Naive thymus-derived CD4-positive, alpha-beta T cell (primary cell): ENCODE results near the gene TBC1D22B. TPM values are rescaled to one million over a fixed set of nuclear protein-coding genes. Genes with fewer than 3 reads are reported as not detected.

Experiments used
- ATAC-seq: fragments of 150-1000 bp; cut with Tn5 transposase; 2 replicates; pipeline ENCODE4 v1.10.0; 2021; ENCODE audit warnings: mild to moderate bottlenecking, moderate library complexity
- CTCF ChIA-PET: fragments of 350-600 bp; sonication (Branson Sonifier 250); formaldehyde crosslinking; loops from one replicate; lab custom pipeline; 2021; ENCODE audit warnings: antibody characterized with exemption; lab: Charles Lee
- POLR2A ChIA-PET: fragments of 350-600 bp; sonication (Branson Sonifier 250); formaldehyde crosslinking; loops from one replicate; lab custom pipeline; 2021; ENCODE audit warnings: antibody characterized with exemption, inconsistent platforms; lab: Charles Lee
- DNase-seq, 9 donors: peaks; one replicate each; pipeline versions ENCODE4 v3.0.0 to v3.0.0-alpha.2; 2020 to 2022; ENCODE audit warnings: mixed read lengths in 1 of 9
- H3K27ac ChIP-seq: one replicate; pipeline ENCODE4 v1.7.0; 2013; ENCODE audit warnings: mild to moderate bottlenecking, low read depth, low read length, moderate library complexity
- H3K27me3 ChIP-seq, 2 donors: one replicate each; pipeline ENCODE4 v1.7.0; 2013; ENCODE audit warnings: low read length in 2 of 2, mild to moderate bottlenecking in 2 of 2, moderate library complexity in 2 of 2; ENCODE audit not compliant: control insufficient read depth in 2 of 2, insufficient read depth in 2 of 2
- H3K36me3 ChIP-seq, 3 experiments: 1 replicate in 2 of 3; 2 replicates in 1 of 3; pipeline ENCODE4 v1.7.0; 2013; ENCODE audit warnings: low read length in 3 of 3, mild to moderate bottlenecking in 3 of 3, moderate library complexity in 1 of 3; ENCODE audit not compliant: insufficient read depth in 3 of 3, control insufficient read depth in 2 of 3
- H3K4me1 ChIP-seq, 2 donors: one replicate each; pipeline ENCODE4 v1.7.0; 2013; ENCODE audit warnings: low read length in 2 of 2, mild to moderate bottlenecking in 2 of 2, moderate library complexity in 1 of 2; ENCODE audit not compliant: control insufficient read depth in 2 of 2, insufficient read depth in 2 of 2
- H3K4me3 ChIP-seq: 2 replicates; pipeline ENCODE4 v1.7.0; 2013; ENCODE audit warnings: mild to moderate bottlenecking, low read length
- H3K9me3 ChIP-seq, 3 experiments: 1 replicate in 2 of 3; 2 replicates in 1 of 3; pipeline ENCODE4 v1.7.0; 2013; ENCODE audit warnings: low read length in 3 of 3; ENCODE audit not compliant: control insufficient read depth in 2 of 3
- H3K27ac Mint-ChIP-seq, 9 donors: one replicate each; pipeline ENCODE4 v1.8.0; 2020 to 2022; ENCODE audit warnings: mixed read lengths in 9 of 9, mild to moderate bottlenecking in 8 of 9, moderate library complexity in 5 of 9, inconsistent platforms in 2 of 9
- H3K27me3 Mint-ChIP-seq, 5 donors: one replicate each; pipeline ENCODE4 v1.8.0; 2021 to 2022; ENCODE audit warnings: mixed read lengths in 5 of 5, mild to moderate bottlenecking in 1 of 5
- H3K36me3 Mint-ChIP-seq, 5 donors: one replicate each; pipeline ENCODE4 v1.8.0; 2020 to 2022; ENCODE audit warnings: mixed read lengths in 5 of 5, mild to moderate bottlenecking in 3 of 5, inconsistent platforms in 1 of 5
- H3K4me1 Mint-ChIP-seq, 7 donors: one replicate each; pipeline ENCODE4 v1.8.0; 2020 to 2022; ENCODE audit warnings: mixed read lengths in 7 of 7, mild to moderate bottlenecking in 3 of 7, inconsistent platforms in 1 of 7
- H3K4me3 Mint-ChIP-seq, 10 donors: one replicate each; pipeline ENCODE4 v1.8.0; 2020 to 2022; ENCODE audit warnings: mild to moderate bottlenecking in 10 of 10, mixed read lengths in 10 of 10, moderate library complexity in 6 of 10, inconsistent platforms in 2 of 10
- H3K9me3 Mint-ChIP-seq, 11 donors: one replicate each; pipeline ENCODE4 v1.8.0; 2020 to 2022; ENCODE audit warnings: mixed read lengths in 11 of 11, mild to moderate bottlenecking in 4 of 11, inconsistent platforms in 1 of 11, moderate library complexity in 1 of 11
- intact Hi-C, 2 donors: fragments of 100-400 bp; cut with micrococcal nuclease; formaldehyde crosslinking; loops; one replicate each; pipeline ENCODE4 v1.15.1; 2023
- polyA plus RNA-seq, 2 donors: library from polyadenylated mRNA; unstranded; fragments of 300-500 nt; fragmentation: Illumina TruSeq; gene quantifications; one replicate each; pipeline ENCODE4 v1.2.3, GENCODE V29; 2021
- total RNA-seq, 6 experiments: library from RNA in 5 of 6; stranded (reverse) in 5 of 6; gene quantifications; 1 replicate in 5 of 6; 2 replicates in 1 of 6; pipeline ENCODE4 v1.2.3 and lab custom pipeline; 2021 to 2026

The TBC1D22B gene
- total and polyA plus RNA-seq, 7 experiments from 2014 or later, result 7.7 to 23.5 (median 9.5) TPM

GRCh38 chr6:37238381-37238780 is 19.2 kb upstream of the TBC1D22B start:
- Mint-ChIP-seq H3K27me3 (peaks cover 0 to 5% (median 0%) of the 10 kb centered on the region in 5 donors), H3K9me3 (no peaks in the 10 kb centered on the region), H3K36me3 (peaks cover 0 to 3% (median 0%) of the 10 kb centered on the region in 5 donors), H3K4me3 (no peak overlapping the region), H3K27ac (peak overlapping the region in 2 of 9 donors; percentile 9 to 23), H3K4me1 (peaks cover 8 to 35% (median 11%) of the 10 kb centered on the region in 7 donors)
- ATAC-seq (no peak), DNase-seq (no peak)
- Histone ChIP-seq H3K4me3 (no peak overlapping the region), H3K27ac (no peak overlapping the region), H3K27me3 (no peaks in the 10 kb centered on the region), H3K9me3 (no peaks in the 10 kb centered on the region), H3K4me1 (peaks cover 0 to 10% of the 10 kb centered on the region in 2 donors), H3K36me3 (no peaks in the 10 kb centered on the region)
- ChIA-PET POLR2A (interaction anchor here (1.0 to 2.1 kb wide), 2 partner anchors 10 to 19 kb away, joined by 3 to 6 read pairs; partner anchors contain the start of genes TBC1D22B and TMEM217), CTCF (interaction anchor here (0.6 kb wide), 1 partner anchor 454 kb away, joined by 3 read pairs; no protein-coding TSS in a partner anchor)
- intact Hi-C loops, result no loop called here

- peaks cover 0 to 2% (median 0%) of the 10 kb centered on the region in 5 donors for H3K36me3 Mint-ChIP-seq
- POLR2A ChIA-PET, result no interaction called here
- intact Hi-C loops, result no loop called here
- H3K27ac Mint-ChIP-seq, result peak overlapping the region in 6 of 9 donors; percentile 28 to 80 (median 47)
- H3K4me3 Mint-ChIP-seq, result no peak overlapping the region
- H3K36me3 ChIP-seq, result no peaks in the 10 kb centered on the region
- DNase-seq (no peak), ATAC-seq (no peak)
- no peaks in the 10 kb centered on the region for H3K27me3 ChIP-seq
- H3K4me1 Mint-ChIP-seq, result peaks cover 8 to 31% (median 11%) of the 10 kb centered on the region in 7 donors
- CTCF ChIA-PET, result interaction anchor here (0.9 kb wide), 1 partner anchor 67 kb away, joined by 4 read pairs; no protein-coding TSS in a partner anchor
- peaks cover 0 to 10% of the 10 kb centered on the region in 2 donors for H3K4me1 ChIP-seq
- peaks cover 0 to 1% (median 0%) of the 10 kb centered on the region in 5 donors for H3K27me3 Mint-ChIP-seq
- H3K9me3 ChIP-seq, result no peaks in the 10 kb centered on the region
- no peak overlapping the region for H3K27ac ChIP-seq
- no peak overlapping the region for H3K4me3 ChIP-seq
- H3K9me3 Mint-ChIP-seq, result no peaks in the 10 kb centered on the region
Observed at GRCh38 chr6:37239526-37239925, 18.0 kb upstream of the TBC1D22B start.

GRCh38 chr6:37239950-37240713 is 17.4 kb upstream of the TBC1D22B start:
- CTCF ChIA-PET, result no interaction called here
- Mint-ChIP-seq H3K4me3 (peak overlapping the region in 1 of 10 donors; percentile 7), H3K9me3 (no peaks in the 10 kb centered on the region), H3K36me3 (peaks cover 0 to 5% (median 0%) of the 10 kb centered on the region in 5 donors), H3K4me1 (peaks cover 8 to 31% (median 11%) of the 10 kb centered on the region in 7 donors), H3K27ac (peak overlapping the region in 8 of 9 donors; percentile 22 to 80 (median 54)), H3K27me3 (no peaks in the 10 kb centered on the region)
- POLR2A ChIA-PET, result interaction anchor here (0.5 to 0.7 kb wide), 2 partner anchors 18 to 642 kb away, joined by 3 to 7 read pairs; partner anchors contain the start of genes TBC1D22B and TMEM217
- Histone ChIP-seq H3K36me3 (no peaks in the 10 kb centered on the region), H3K9me3 (no peaks in the 10 kb centered on the region), H3K4me3 (no peak overlapping the region), H3K27ac (no peak overlapping the region), H3K4me1 (peaks cover 0 to 10% of the 10 kb centered on the region in 2 donors), H3K27me3 (no peaks in the 10 kb centered on the region)
- intact Hi-C loops, result loop anchor here in 1 of 2 donors (1.0 kb wide), 1 partner anchor 20 kb away; no protein-coding TSS in a partner anchor
- DNase-seq (peak in 8 of 9 donors; percentile 22 to 73 (median 39)), ATAC-seq (peak; percentile 77)

GRCh38 chr6:37241131-37241530 is 16.4 kb upstream of the TBC1D22B start:
- Histone ChIP-seq H3K27me3 (no peaks in the 10 kb centered on the region), H3K4me3 (no peak overlapping the region), H3K9me3 (no peaks in the 10 kb centered on the region), H3K36me3 (no peaks in the 10 kb centered on the region), H3K27ac (no peak overlapping the region), H3K4me1 (peaks cover 0 to 10% of the 10 kb centered on the region in 2 donors)
- Mint-ChIP-seq H3K9me3 (no peaks in the 10 kb centered on the region), H3K27me3 (peaks cover 0 to 5% (median 0%) of the 10 kb centered on the region in 5 donors), H3K4me3 (no peak overlapping the region), H3K4me1 (peaks cover 8 to 32% (median 11%) of the 10 kb centered on the region in 7 donors), H3K27ac (no peak overlapping the region), H3K36me3 (peaks cover 0 to 8% (median 0%) of the 10 kb centered on the region in 5 donors)
- CTCF ChIA-PET, result interaction anchor here (0.7 to 1.0 kb wide), 2 partner anchors 222 to 224 kb away, joined by 3 to 6 read pairs; no protein-coding TSS in a partner anchor
- ATAC-seq (no peak), DNase-seq (no peak)
- POLR2A ChIA-PET, result no interaction called here
- intact Hi-C loops, result no loop called here

GRCh38 chr6:37241775-37242428 is 15.7 kb upstream of the TBC1D22B start:
- Histone ChIP-seq H3K27ac (no peak overlapping the region), H3K36me3 (no peaks in the 10 kb centered on the region), H3K9me3 (no peaks in the 10 kb centered on the region), H3K4me3 (no peak overlapping the region), H3K27me3 (no peaks in the 10 kb centered on the region), H3K4me1 (peaks cover 0 to 10% of the 10 kb centered on the region in 2 donors)
- H3K27ac Mint-ChIP-seq, result no peak overlapping the region
- H3K4me1 Mint-ChIP-seq, result peaks cover 8 to 36% (median 11%) of the 10 kb centered on the region in 7 donors
- no peaks in the 10 kb centered on the region for H3K9me3 Mint-ChIP-seq
- CTCF ChIA-PET, result interaction anchor here (0.7 to 1.0 kb wide), 2 partner anchors 223 to 224 kb away, joined by 3 to 6 read pairs; no protein-coding TSS in a partner anchor
- peaks cover 0 to 7% (median under 1%) of the 10 kb centered on the region in 5 donors for H3K36me3 Mint-ChIP-seq
- peaks cover 0 to 6% (median 0%) of the 10 kb centered on the region in 5 donors for H3K27me3 Mint-ChIP-seq
- DNase-seq (no peak), ATAC-seq (no peak)
- H3K4me3 Mint-ChIP-seq, result no peak overlapping the region
- intact Hi-C loops, result no loop called here
- POLR2A ChIA-PET, result no interaction called here

GRCh38 chr6:37242429-37243052 is 15.0 kb upstream of the TBC1D22B start:
- Histone ChIP-seq H3K9me3 (no peaks in the 10 kb centered on the region), H3K27ac (no peak overlapping the region), H3K4me3 (no peak overlapping the region), H3K27me3 (no peaks in the 10 kb centered on the region), H3K4me1 (peaks cover 0 to 10% of the 10 kb centered on the region in 2 donors), H3K36me3 (no peaks in the 10 kb centered on the region)
- ATAC-seq, result no peak
- CTCF ChIA-PET, result no interaction called here
- intact Hi-C loops, result no loop called here
- no peak overlapping the region for H3K27ac Mint-ChIP-seq
- H3K4me1 Mint-ChIP-seq, result peaks cover 8 to 31% (median 11%) of the 10 kb centered on the region in 7 donors
- no peak for DNase-seq
- peaks cover 0 to 6% (median 0%) of the 10 kb centered on the region in 5 donors for H3K27me3 Mint-ChIP-seq
- H3K36me3 Mint-ChIP-seq, result peaks cover 0 to 8% (median 3%) of the 10 kb centered on the region in 5 donors
- H3K9me3 Mint-ChIP-seq, result peaks cover 0 to 2% (median 0%) of the 10 kb centered on the region in 11 donors
- POLR2A ChIA-PET, result no interaction called here
- no peak overlapping the region for H3K4me3 Mint-ChIP-seq
